Right lobe of liver (tissue), 6 donors: ENCODE data around the gene LTBP3. TPM values are rescaled to one million over a fixed set of nuclear protein-coding genes. Genes with fewer than 3 reads are reported as not detected.

ENCODE experiments used
- ATAC-seq, 4 donors: fragments of 200-7000 bp; cut with Tn5 transposase; one replicate each; pipeline ENCODE4 v1.9.1; 2020; ENCODE audit warnings: mild to moderate bottlenecking in 4 of 4, moderate library complexity in 4 of 4
- DNase-seq, 3 donors: peaks; one replicate each; pipeline ENCODE4 v3.0.0-alpha.2; 2020
- H3K27ac ChIP-seq, 3 donors: fragments of 200-600 bp; one replicate each; pipeline ENCODE4 v1.8.0; 2022
- H3K27me3 ChIP-seq, 2 donors: fragments of 200-600 bp; one replicate each; pipeline ENCODE4 v1.8.0; 2022
- H3K36me3 ChIP-seq, 4 donors: fragments of 200-600 bp; sonication (generic) in 1 of 4; one replicate each; pipeline versions ENCODE4 v1.5.1 to v1.8.0; 2017 to 2022; ENCODE audit warnings: control low read depth in 1 of 4
- H3K4me1 ChIP-seq, 4 donors: fragments of 200-600 bp; sonication (generic) in 1 of 4; one replicate each; pipeline versions ENCODE4 v1.5.1 to v1.8.0; 2017 to 2022; ENCODE audit warnings: control low read depth in 1 of 4
- H3K4me3 ChIP-seq, 3 donors: fragments of 200-600 bp; one replicate each; pipeline ENCODE4 v1.8.0; 2022
- H3K9me3 ChIP-seq, 4 donors: fragments of 200-600 bp; sonication (generic) in 1 of 4; one replicate each; pipeline versions ENCODE4 v1.5.1 to v1.8.0; 2017 to 2022; ENCODE audit warnings: control low read depth in 1 of 4
- POLR2A ChIP-seq: fragments of 450-650 bp; IDR thresholded peaks from one replicate; pipeline ENCODE4 v1.6.1; 2017; ENCODE audit warnings: antibody characterized with exemption, mild to moderate bottlenecking
- WGBS: methylation state at CpG from one replicate; pipeline ENCODE4 v1.1.6; 2018; ENCODE audit warnings: low coverage, low lambda C conversion rate; ENCODE audit not compliant: insufficient coverage; ENCODE audit errors: missing lambda C conversion rate; 5-methylcytosine and 5-hydroxymethylcytosine counted together
- intact Hi-C, 2 donors: fragments of 100-400 bp; cut with DNase I; formaldehyde crosslinking; loops; one replicate each; pipeline versions ENCODE4 v1.11.2 to v1.14.1; 2022
- total RNA-seq, 6 experiments: library from RNA; depleted of rRNA in 2 of 6; stranded (reverse); fragments of >200 nt in 2 of 6; fragmentation: NEBNext Ultra II Directional in 3 of 6; extraction: Animal tissue kit (Norgen Biotek cat#: 25700) in 3 of 6; gene quantifications; one replicate each; pipeline versions ENCODE4 v1.1.0 to v1.2.4, GENCODE V29; 2016 to 2023
- TF ChIP-seq, protein P1 (sequence below), 4 donors: fragments of 200-600 bp in 3 of 4; fragments of 450-650 bp in 1 of 4; IDR thresholded peaks; one replicate each; pipeline versions ENCODE4 v1.5.1 to v1.8.0; 2016 to 2022; ENCODE audit warnings: antibody characterized with exemption in 4 of 4, mild to moderate bottlenecking in 2 of 4
- donor health status: DM: no; HTN: yes; CAD: no.
- donor health status: DM: no; HTN: no; CAD: no.
- donor health status: DM: no; HTN: no; CAD: no.
- donor health status: DM: no; HTN: yes; CAD: no.
- donor health status: DM: no; HTN: yes; CAD: no.

Gene LTBP3
- total RNA-seq, 6 experiments from 2014 or later: 26.6 to 94.1 (median 46.8) TPM

DNA sequence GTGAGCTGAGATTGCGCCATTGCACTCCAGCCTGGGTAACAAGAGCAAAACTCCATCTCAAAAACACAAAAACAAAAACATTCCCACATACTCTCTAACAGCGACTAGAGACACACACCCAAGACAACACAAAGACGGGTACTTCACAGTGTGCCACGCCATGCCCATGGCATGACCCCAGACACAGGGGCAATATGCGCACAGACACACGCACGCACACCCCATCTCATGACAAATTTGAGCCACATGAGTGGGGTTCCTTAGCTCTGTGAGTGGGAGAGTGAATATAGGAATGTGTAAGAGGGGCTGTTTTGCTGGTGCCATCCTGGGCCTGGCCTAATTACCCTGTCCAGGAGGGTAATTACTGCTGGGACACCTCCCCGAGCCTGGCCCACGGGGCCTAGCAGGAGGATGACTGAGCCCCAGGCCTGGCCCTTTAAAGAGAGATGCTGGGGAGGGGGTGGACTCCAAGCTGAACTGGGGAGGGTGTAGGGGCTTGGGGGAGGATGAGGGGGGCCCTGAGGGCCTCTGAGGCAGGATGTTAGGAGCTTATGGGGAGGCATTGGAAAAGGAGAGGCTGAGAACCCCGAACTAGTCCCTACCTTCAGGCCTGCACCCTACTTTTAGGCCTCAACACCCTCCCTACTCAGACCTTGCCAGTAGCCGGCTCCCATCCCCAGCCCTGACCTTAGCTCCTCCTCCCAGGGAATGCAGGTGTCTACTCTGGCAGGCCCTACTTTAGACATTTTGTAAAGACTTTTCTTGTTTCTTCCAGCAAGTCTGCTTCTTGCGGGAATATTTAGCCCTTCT is 1.5 kb downstream of the LTBP3 start:
- H3K36me3 ChIP-seq: no peaks in the 10 kb centered on the region
- H3K27me3 ChIP-seq: no peaks in the 10 kb centered on the region
- peak overlapping the region in 2 of 3 donors; percentile 15 to 51 for H3K27ac ChIP-seq
- ATAC-seq (no peak), DNase-seq (no peak)
- peak overlapping the region; percentile 50 to 55 (median 54) for H3K4me3 ChIP-seq
- peaks cover 0 to 20% (median 4%) of the 10 kb centered on the region in 4 donors for H3K4me1 ChIP-seq
- TF ChIP-seq, protein P1, sequence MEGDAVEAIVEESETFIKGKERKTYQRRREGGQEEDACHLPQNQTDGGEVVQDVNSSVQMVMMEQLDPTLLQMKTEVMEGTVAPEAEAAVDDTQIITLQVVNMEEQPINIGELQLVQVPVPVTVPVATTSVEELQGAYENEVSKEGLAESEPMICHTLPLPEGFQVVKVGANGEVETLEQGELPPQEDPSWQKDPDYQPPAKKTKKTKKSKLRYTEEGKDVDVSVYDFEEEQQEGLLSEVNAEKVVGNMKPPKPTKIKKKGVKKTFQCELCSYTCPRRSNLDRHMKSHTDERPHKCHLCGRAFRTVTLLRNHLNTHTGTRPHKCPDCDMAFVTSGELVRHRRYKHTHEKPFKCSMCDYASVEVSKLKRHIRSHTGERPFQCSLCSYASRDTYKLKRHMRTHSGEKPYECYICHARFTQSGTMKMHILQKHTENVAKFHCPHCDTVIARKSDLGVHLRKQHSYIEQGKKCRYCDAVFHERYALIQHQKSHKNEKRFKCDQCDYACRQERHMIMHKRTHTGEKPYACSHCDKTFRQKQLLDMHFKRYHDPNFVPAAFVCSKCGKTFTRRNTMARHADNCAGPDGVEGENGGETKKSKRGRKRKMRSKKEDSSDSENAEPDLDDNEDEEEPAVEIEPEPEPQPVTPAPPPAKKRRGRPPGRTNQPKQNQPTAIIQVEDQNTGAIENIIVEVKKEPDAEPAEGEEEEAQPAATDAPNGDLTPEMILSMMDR (IDR thresholded peaks at IDR 0.05): no peak
- intact Hi-C loops: no loop called here
- no peaks in the 10 kb centered on the region for H3K9me3 ChIP-seq
- 80% methylated on average over 9 of the region's 12 CpGs for WGBS

DNA sequence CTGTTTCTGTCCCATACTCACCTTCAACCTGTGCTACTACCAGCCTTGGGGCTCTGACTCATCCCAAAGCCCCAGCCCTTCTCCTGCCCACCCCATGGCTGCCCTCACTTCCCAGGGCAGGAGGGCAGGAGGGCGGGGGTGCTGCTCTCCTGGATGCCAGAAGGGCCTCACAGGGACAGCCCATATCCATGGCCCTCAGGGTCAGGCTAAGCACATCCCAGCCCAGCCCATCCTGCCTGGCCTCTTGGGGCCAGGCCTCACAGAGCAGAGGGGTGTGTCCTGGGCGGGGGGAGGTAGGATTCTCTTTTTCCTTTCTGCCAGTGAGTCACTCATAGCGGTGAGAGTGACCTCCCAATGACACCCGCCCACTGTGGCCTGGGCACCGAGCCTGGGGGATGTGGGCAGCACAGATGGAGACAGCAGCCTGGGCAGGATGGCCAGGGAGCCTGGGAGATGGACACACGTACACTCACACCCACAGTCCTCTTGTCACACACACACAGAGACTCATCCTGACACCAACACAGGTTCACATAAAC is 2.4 kb downstream of the LTBP3 start:
- no peaks in the 10 kb centered on the region for H3K9me3 ChIP-seq
- DNase-seq: peak in 1 of 3 donors; percentile 84
- H3K4me3 ChIP-seq: no peak overlapping the region
- no peaks in the 10 kb centered on the region for H3K36me3 ChIP-seq
- no peaks in the 10 kb centered on the region for H3K27me3 ChIP-seq
- TF ChIP-seq, protein P1 (IDR thresholded peaks at IDR 0.05): no peak
- no peak for TF ChIP-seq POLR2A
- H3K27ac ChIP-seq: no peak overlapping the region
- intact Hi-C loops: no loop called here
- ATAC-seq: peak in 1 of 4 donors; percentile 51
- 40% methylated on average over 2 of the region's 6 CpGs for WGBS
- peaks cover 0 to 28% (median 7%) of the 10 kb centered on the region in 4 donors for H3K4me1 ChIP-seq

DNA sequence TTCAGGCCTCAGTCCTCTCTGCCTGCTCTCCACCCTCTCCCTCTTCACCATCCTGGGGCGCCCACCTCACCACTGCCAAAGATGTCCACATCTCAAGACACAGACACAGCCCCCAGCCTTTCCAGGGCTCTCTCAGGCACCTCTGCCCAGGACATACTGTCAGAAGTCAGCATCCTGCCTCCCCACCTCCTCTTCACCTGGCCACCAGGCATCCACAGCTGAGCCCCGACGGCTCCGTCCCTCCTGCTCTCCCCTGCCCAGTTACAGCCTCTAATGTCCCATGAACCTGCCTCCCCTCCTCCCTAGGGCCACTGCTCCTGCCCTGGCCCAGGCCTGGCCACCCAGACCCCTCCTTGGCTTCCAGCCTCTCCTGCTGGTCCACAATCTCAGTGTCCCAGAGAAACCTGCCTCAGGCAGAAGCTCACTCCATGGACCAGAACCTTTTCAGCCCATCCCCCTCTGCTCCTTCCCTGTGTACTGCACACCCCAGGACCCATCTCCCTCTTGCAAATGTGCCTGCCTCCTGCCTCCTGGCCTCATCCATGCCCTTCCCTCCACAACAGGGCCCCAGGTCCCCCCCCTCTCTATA is 3.2 kb downstream of the LTBP3 start:
- no peak overlapping the region for H3K27ac ChIP-seq
- intact Hi-C loops: no loop called here
- no peak overlapping the region for H3K4me3 ChIP-seq
- no peaks in the 10 kb centered on the region for H3K36me3 ChIP-seq
- DNase-seq: no peak
- H3K4me1 ChIP-seq: peaks cover 0 to 33% (median 7%) of the 10 kb centered on the region in 4 donors
- no peaks in the 10 kb centered on the region for H3K27me3 ChIP-seq
- 80% methylated on average over 3 of the region's 4 CpGs for WGBS
- TF ChIP-seq, protein P1 (IDR thresholded peaks at IDR 0.05): no peak
- no peak for TF ChIP-seq POLR2A
- no peak for ATAC-seq
- no peaks in the 10 kb centered on the region for H3K9me3 ChIP-seq

DNA sequence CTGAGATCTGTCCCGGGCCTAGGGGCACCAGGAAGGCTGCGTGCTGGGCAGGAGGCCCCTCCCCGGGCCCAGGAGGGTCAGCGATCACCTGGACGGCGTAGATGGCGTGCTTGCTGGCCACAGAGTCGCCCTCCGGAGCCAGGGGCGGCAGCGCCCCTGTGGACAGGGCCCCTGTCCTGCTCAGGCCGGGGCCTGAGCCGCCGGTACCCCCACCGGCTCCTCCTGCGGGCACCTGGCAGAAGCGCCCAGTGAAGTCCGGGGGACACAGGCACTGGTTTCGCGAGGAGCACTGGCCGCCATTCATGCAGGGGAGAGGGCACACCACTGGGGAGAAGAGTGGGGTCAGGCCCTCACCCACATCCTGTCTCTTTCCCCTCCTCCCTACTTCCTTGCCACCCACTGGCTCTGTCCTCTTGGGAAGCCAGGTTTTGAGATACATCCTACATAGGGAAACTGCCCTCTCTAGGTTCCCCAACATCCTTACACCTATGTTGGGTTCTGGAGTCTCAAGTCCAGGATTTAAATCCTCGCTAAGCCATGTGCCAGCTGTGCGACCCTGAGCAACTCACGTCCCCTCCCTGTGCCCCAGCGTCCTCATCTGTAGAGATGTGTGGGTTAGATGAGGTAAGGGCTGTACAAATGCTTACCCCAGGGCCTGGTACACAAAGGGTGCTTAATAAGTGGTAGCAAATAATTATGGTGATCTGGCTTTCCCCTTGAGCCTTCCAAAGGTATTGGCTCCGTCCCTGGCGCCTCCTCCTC is 3.9 kb downstream of the LTBP3 start:
- TF ChIP-seq POLR2A: no peak
- TF ChIP-seq, protein P1 (IDR thresholded peaks at IDR 0.05): no peak
- peaks cover 0 to 33% (median 7%) of the 10 kb centered on the region in 4 donors for H3K4me1 ChIP-seq
- H3K36me3 ChIP-seq: no peaks in the 10 kb centered on the region
- H3K27ac ChIP-seq: no peak overlapping the region
- 86% methylated on average over 2 of the region's 27 CpGs for WGBS
- no peak overlapping the region for H3K4me3 ChIP-seq
- ATAC-seq (no peak), DNase-seq (no peak)
- intact Hi-C loops: no loop called here
- H3K9me3 ChIP-seq: no peaks in the 10 kb centered on the region
- no peaks in the 10 kb centered on the region for H3K27me3 ChIP-seq
